ENCODE data around the gene ELF3.
"Not testable (repeated sequence)": the region's sequence is repeated elsewhere in the genome, so short reads cannot be mapped to it uniquely, and the experiment has no call there.

Gene ELF3

GRCh38 chr1:202036595-202037387 lies 26.4 kb downstream of the ELF3 start:
- no peak for DNase-seq

- DNase-seq = no peak
Observed at GRCh38 chr1:202037706-202038296, 27.4 kb downstream of the ELF3 start.

- no peak for DNase-seq
Observed at GRCh38 chr1:202038688-202039346, 28.4 kb downstream of the ELF3 start.

GRCh38 chr1:202045705-202046104 lies 35.3 kb downstream of the ELF3 start:
- DNase-seq = peak in 2 of 3 experiments; percentile 38 to 93

- peak; percentile 69 to 79 (median 71) for DNase-seq
Observed at GRCh38 chr1:202046227-202046626, 35.8 kb downstream of the ELF3 start.

- DNase-seq = no peak
Observed at GRCh38 chr1:202046748-202047708, 36.6 kb downstream of the ELF3 start.

- peak in 1 of 3 experiments; percentile 54 for DNase-seq
Observed at GRCh38 chr1:202047977-202048376, 37.6 kb downstream of the ELF3 start.

- DNase-seq = no peak
Observed at GRCh38 chr1:202049129-202049528, 38.7 kb downstream of the ELF3 start.

- no peak for DNase-seq
Observed at GRCh38 chr1:202054094-202054493, 43.7 kb downstream of the ELF3 start.

- DNase-seq = not testable (repeated sequence)
Observed at GRCh38 chr1:202054673-202055072, 44.3 kb downstream of the ELF3 start.

- DNase-seq = peak; percentile 93 to 99 (median 98)
Observed at GRCh38 chr1:202056644-202057334, 46.4 kb downstream of the ELF3 start.

GRCh38 chr1:202057335-202057704 lies 46.9 kb downstream of the ELF3 start:
- DNase-seq = not testable (repeated sequence)

- peak in 1 of 3 experiments; percentile 44 for DNase-seq
Observed at GRCh38 chr1:202058001-202058908, 47.9 kb downstream of the ELF3 start.

GRCh38 chr1:202061055-202061454 lies 50.7 kb downstream of the ELF3 start:
- no peak for DNase-seq

- not testable (repeated sequence) for DNase-seq
Observed at GRCh38 chr1:202061787-202062186, 51.4 kb downstream of the ELF3 start.

GRCh38 chr1:202062636-202063035 lies 52.2 kb downstream of the ELF3 start:
- DNase-seq = not testable (repeated sequence)

- DNase-seq = no peak
Observed at GRCh38 chr1:202063093-202063492, 52.7 kb downstream of the ELF3 start.

- not testable (repeated sequence) for DNase-seq
Observed at GRCh38 chr1:202064889-202065312, 54.5 kb downstream of the ELF3 start.
